Activated CD4-positive, alpha-beta T cell treated with anti-CD3 and anti-CD28 coated beads for 36 hours (primary cell): Measurements from ENCODE around the gene FAM185A. TPM values are rescaled to one million over a fixed set of nuclear protein-coding genes. Genes with fewer than 3 reads are reported as not detected.
"Not testable (repeated sequence)": the region's sequence is repeated elsewhere in the genome, so short reads cannot be mapped to it uniquely, and the experiment has no call there.

Experiments used
- ATAC-seq: fragments of 200-7000 bp; cut with Tn5 transposase; one replicate; pipeline ENCODE4 v1.10.0; 2021; ENCODE audit warnings: mild to moderate bottlenecking, moderate library complexity
- CTCF ChIA-PET: fragments of 350-600 bp; sonication (Branson Sonifier 250); formaldehyde crosslinking; loops from one replicate; lab custom pipeline; 2021; ENCODE audit warnings: antibody characterized with exemption; lab: Charles Lee
- POLR2A ChIA-PET: fragments of 350-600 bp; sonication (Branson Sonifier 250); formaldehyde crosslinking; loops from one replicate; lab custom pipeline; 2021; ENCODE audit warnings: antibody characterized with exemption, inconsistent platforms; lab: Charles Lee
- DNase-seq: peaks from one replicate; pipeline ENCODE4 v3.0.0-alpha.2; 2020
- H3K27ac Mint-ChIP-seq: one replicate; pipeline ENCODE4 v1.8.0; 2021; ENCODE audit warnings: mixed read lengths
- H3K27me3 Mint-ChIP-seq: one replicate; pipeline ENCODE4 v1.8.0; 2021; ENCODE audit warnings: mixed read lengths
- H3K36me3 Mint-ChIP-seq: one replicate; pipeline ENCODE4 v1.8.0; 2021; ENCODE audit warnings: low read depth, mixed read lengths
- H3K4me1 Mint-ChIP-seq: one replicate; pipeline ENCODE4 v1.8.0; 2021; ENCODE audit warnings: mixed read lengths
- H3K4me3 Mint-ChIP-seq: one replicate; pipeline ENCODE4 v1.8.0; 2021; ENCODE audit warnings: mild to moderate bottlenecking, moderate library complexity, mixed read lengths
- H3K9me3 Mint-ChIP-seq: one replicate; pipeline ENCODE4 v1.8.0; 2021; ENCODE audit warnings: low read depth, mixed read lengths
- intact Hi-C, 2 experiments: fragments of 100-400 bp; cut with DNase I in 1 of 2; cut with micrococcal nuclease in 1 of 2; formaldehyde crosslinking; loops; one replicate each; pipeline versions ENCODE4 v1.14.2 to v1.15.1; 2022 to 2024; cut with DNase I, micrococcal nuclease
- total RNA-seq, 2 experiments: library from RNA; stranded (reverse); gene quantifications; one replicate each; pipeline ENCODE4 v1.2.3, GENCODE V29; 2021

The FAM185A gene
- total RNA-seq, 2 experiments from 2014 or later, result 7.9 to 8.8 TPM

DNA sequence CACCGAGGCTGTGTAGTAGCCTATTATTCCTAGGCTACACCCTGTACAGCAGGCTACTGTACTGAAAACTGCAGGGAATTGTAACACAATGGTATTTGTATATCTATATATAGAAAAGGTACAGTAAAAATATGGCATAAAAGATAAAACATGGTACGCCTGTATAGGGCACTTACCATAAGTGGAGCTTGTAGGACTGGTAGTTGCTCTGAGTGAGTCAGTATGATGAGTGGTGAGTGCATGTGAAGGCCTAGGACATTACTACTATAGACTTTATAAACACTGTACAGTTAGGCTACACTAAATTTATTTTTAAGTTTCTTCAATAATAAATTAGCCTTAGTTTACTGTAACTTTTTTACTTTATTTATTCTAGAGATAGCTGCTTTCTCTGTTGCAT, 40.0 kb downstream of the FAM185A start:
- DNase-seq, intact Hi-C loops, H3K4me3 Mint-ChIP-seq, ATAC-seq, H3K4me1 Mint-ChIP-seq, H3K27ac Mint-ChIP-seq, H3K9me3 Mint-ChIP-seq, H3K36me3 Mint-ChIP-seq, H3K27me3 Mint-ChIP-seq, CTCF ChIA-PET, POLR2A ChIA-PET: not testable (repeated sequence)

DNA sequence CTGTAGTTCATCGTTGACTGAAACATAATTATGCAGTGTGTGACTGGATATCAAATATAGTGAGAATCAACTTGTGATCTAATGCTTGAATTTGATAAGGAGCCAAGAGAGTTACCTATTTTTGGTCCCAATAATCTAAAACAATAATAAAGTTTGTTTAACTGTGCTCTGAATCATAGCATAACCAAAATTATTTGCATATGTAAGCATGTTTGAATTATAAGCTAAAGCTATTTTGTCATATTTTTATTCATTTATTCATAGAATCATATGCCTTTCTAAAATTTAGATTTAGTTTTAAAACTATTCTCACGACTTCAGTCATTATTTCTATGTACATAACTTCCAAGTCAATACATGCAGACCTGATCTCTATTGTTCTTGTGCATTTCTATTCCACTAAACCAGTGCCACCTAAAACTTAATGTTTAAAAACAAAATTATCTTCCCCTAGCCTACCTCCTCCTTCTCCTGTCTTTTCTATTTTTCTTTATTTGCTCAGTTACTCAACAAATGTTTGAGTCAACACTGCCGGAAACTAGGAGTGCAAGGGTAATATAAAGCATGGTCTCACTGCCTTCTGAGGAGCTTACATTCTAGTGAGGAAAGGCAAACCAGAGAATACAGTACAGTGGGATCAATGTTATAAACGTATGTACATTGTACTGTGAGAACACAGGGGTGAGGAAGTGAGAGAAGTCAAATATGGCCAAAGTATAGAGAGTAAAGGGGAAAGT, 41.7 kb downstream of the FAM185A start:
- H3K4me3 Mint-ChIP-seq, H3K36me3 Mint-ChIP-seq, H3K4me1 Mint-ChIP-seq, intact Hi-C loops, CTCF ChIA-PET, DNase-seq, ATAC-seq, H3K27me3 Mint-ChIP-seq, H3K9me3 Mint-ChIP-seq, POLR2A ChIA-PET, H3K27ac Mint-ChIP-seq: not testable (repeated sequence)

DNA sequence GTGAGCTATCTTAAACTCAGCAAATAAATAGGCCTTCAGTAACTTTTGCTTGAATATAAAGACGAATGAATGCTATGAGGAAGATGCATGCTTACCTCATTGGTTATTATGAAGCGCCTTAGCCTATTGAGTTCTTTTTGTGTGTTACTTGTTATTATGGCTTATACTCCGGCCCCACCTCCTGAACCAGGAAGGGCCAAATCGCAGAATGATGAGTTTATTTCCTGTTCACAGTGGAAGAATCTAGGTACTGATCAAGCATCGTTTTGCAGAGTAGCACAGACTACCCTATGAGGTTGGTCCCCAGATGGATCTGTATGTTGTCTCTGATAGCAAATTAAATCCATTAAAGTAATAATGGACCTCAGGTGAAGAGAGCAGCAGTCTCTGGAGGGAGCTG, 42.6 kb downstream of the FAM185A start:
- H3K9me3 Mint-ChIP-seq, H3K27ac Mint-ChIP-seq, CTCF ChIA-PET, DNase-seq, intact Hi-C loops, POLR2A ChIA-PET, H3K27me3 Mint-ChIP-seq, H3K4me1 Mint-ChIP-seq, H3K4me3 Mint-ChIP-seq, ATAC-seq: not testable (repeated sequence)
- peaks cover 13% of the 10 kb centered on the region for H3K36me3 Mint-ChIP-seq

DNA sequence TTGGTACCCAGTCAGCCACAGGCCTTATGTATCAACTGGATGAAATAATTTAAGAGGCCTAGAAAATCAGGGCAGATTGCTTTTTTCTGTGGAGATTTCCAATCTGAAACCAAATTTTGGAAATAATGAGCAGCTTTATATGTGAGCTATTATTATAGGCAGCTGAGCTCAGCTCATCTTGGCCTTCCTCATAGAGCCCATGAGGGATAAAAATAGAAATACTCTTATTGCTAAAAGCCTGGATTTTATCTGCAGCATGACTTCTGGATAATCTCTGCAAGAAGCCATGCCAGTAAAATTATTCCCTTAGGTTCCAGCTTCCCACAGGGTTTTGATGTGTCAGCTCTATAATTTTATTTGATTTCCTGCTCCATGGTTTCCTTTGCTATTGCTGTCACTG, 43.0 kb downstream of the FAM185A start:
- H3K27ac Mint-ChIP-seq, H3K4me3 Mint-ChIP-seq, ATAC-seq, POLR2A ChIA-PET, H3K9me3 Mint-ChIP-seq, H3K4me1 Mint-ChIP-seq, H3K27me3 Mint-ChIP-seq, intact Hi-C loops, CTCF ChIA-PET, DNase-seq: not testable (repeated sequence)
- H3K36me3 Mint-ChIP-seq, result peaks cover 15% of the 10 kb centered on the region

DNA sequence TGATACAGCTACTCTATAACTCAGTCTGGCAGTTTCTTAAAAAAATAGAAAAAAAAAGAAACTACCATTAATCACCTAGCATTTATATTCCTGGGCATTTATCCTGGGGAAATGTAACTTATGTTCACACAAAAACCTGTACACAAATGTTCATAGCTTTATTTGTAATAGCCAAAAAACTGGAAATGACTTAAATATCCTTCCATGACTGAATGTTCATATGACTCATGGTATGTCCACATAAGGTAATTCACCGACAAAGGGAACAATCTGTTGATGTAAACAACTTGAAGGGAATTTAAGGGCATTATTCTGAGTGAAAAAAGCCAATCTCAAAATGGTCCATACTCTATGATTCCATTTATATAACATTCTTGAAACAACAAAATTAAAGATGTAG, 45.8 kb downstream of the FAM185A start:
- H3K4me3 Mint-ChIP-seq, H3K9me3 Mint-ChIP-seq, H3K4me1 Mint-ChIP-seq, H3K27me3 Mint-ChIP-seq, ATAC-seq, CTCF ChIA-PET, H3K27ac Mint-ChIP-seq, intact Hi-C loops, POLR2A ChIA-PET, DNase-seq: not testable (repeated sequence)
- H3K36me3 Mint-ChIP-seq, result peaks cover 19% of the 10 kb centered on the region

DNA sequence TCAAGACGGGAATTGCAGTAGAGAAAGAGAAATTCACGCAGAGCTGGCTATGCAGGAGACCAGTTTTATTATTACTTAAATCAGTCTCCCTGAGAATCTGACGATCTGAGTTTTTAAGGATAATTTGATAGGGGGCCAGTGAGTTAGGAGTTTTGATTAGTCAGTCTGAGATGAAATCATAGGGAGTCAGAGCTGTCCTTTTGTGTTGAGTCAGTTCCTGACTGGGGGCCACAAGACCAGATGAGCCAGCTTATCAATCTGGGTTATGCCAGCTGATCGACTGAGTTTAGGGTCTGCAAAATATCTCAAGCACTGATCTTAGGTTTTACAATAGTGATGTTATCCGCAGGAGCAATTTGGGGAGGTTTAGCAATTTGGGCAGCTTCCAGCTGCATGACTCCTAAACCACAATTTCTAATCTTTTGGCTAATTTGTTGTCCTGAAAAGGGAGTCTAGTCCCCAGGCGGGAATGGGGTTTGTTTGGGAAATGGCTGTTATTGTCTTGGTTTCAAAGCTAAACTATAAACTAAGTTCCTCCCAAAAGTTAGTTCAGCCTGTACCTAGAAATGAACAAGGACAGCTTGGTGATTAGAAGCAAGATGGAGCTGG, 47.3 kb downstream of the FAM185A start:
- intact Hi-C loops, H3K27ac Mint-ChIP-seq, H3K4me3 Mint-ChIP-seq, ATAC-seq, H3K27me3 Mint-ChIP-seq, POLR2A ChIA-PET, H3K9me3 Mint-ChIP-seq, CTCF ChIA-PET, H3K4me1 Mint-ChIP-seq, DNase-seq: not testable (repeated sequence)
- H3K36me3 Mint-ChIP-seq, result peaks cover 18% of the 10 kb centered on the region

DNA sequence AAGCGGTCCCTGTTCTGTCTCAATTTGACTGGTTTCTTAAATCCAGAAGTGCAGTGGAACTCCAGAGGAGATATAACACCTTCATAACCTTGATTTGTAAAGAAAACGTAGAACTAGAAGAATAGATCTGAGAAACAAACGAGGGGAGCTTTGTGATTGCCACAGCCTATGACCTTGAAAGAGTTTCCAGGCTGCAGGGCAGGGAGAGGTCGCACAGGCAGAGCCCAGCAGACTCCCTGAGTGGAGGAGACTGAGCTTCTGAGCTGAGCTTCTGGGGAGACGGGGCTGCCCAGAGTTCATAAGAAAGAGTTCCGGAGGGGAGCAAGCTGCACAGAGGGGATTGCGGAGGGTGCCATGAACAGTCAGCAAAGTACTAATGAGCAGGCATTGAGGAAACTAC, 57.8 kb downstream of the FAM185A start:
- intact Hi-C loops, result no loop called here
- Mint-ChIP-seq H3K27ac (no peak overlapping the region), H3K27me3 (no peaks in the 10 kb centered on the region), H3K36me3 (peaks cover 3% of the 10 kb centered on the region), H3K9me3 (peaks cover 13% of the 10 kb centered on the region), H3K4me1 (no peaks in the 10 kb centered on the region), H3K4me3 (no peak overlapping the region)
- ChIA-PET CTCF (no interaction called here), POLR2A (no interaction called here)
- DNase-seq, result no peak
- no peak for ATAC-seq

DNA sequence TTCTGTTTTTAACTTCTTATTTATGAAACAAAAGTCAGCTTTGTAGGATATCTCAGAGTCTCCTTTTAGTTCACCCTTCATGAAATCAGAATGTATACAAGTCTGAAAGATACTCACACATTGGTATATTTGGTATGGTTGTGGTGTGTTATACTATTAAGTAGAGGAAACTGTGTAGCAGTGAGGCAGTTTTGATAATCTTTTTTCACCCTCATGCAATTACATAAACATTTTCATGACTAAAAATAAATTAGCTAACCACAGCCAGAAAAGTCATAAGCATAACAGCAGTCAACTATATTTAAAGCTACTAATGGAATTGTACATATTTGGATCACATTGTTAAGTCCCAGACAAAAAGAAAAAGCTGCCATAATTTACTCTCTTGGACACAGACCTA, 62.1 kb downstream of the FAM185A start:
- no peaks in the 10 kb centered on the region for H3K9me3 Mint-ChIP-seq
- ATAC-seq (no peak), DNase-seq (no peak)
- ChIA-PET POLR2A (no interaction called here), CTCF (interaction anchor here (0.6 kb wide), 1 partner anchor 1546 kb away, joined by 3 read pairs; no protein-coding TSS in a partner anchor)
- H3K36me3 Mint-ChIP-seq, result peaks cover 3% of the 10 kb centered on the region
- no peaks in the 10 kb centered on the region for H3K27me3 Mint-ChIP-seq
- H3K4me1 Mint-ChIP-seq, result peaks cover 12% of the 10 kb centered on the region
- H3K4me3 Mint-ChIP-seq, result no peak overlapping the region
- intact Hi-C loops, result no loop called here
- no peak overlapping the region for H3K27ac Mint-ChIP-seq

DNA sequence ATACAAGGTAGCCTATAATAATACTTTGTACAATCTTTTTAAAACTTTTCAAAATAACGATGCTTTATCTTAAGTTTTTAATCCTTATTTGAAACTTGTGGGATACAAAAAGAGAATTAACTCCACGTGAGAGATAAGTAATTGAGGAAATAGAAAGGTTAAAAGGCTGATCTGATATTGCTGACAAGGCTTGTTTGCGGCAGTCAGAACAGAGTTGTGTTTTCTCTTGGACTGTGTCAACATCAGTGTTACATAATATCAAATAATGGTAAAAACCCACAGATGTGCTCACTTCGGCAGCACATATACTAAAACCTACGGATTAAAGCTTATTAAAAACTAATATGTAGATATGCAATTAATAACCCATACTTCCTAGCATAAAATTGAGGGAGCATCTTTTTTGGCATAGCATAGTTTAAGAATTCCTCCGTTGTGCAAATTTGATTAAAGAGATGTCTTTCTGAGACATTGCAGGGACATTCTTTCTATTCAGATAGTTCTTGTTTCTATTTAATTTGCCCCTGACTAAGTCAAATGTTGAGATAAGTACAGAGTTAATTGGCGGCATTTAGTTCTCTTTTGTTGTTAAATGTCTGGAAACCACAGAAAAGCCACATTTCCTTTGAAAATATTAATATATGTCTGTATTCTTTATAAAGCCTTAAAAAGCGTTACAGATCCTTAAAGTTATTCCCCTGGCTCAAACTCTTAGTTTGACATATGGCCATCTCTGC, 63.3 kb downstream of the FAM185A start:
- no peaks in the 10 kb centered on the region for H3K27me3 Mint-ChIP-seq
- no peaks in the 10 kb centered on the region for H3K9me3 Mint-ChIP-seq
- intact Hi-C loops, result no loop called here
- H3K4me3 Mint-ChIP-seq, result no peak overlapping the region
- peaks cover 12% of the 10 kb centered on the region for H3K4me1 Mint-ChIP-seq
- CTCF ChIA-PET, result no interaction called here
- ATAC-seq (no peak), DNase-seq (no peak)
- POLR2A ChIA-PET, result no interaction called here
- peaks cover 1% of the 10 kb centered on the region for H3K36me3 Mint-ChIP-seq
- H3K27ac Mint-ChIP-seq, result no peak overlapping the region

DNA sequence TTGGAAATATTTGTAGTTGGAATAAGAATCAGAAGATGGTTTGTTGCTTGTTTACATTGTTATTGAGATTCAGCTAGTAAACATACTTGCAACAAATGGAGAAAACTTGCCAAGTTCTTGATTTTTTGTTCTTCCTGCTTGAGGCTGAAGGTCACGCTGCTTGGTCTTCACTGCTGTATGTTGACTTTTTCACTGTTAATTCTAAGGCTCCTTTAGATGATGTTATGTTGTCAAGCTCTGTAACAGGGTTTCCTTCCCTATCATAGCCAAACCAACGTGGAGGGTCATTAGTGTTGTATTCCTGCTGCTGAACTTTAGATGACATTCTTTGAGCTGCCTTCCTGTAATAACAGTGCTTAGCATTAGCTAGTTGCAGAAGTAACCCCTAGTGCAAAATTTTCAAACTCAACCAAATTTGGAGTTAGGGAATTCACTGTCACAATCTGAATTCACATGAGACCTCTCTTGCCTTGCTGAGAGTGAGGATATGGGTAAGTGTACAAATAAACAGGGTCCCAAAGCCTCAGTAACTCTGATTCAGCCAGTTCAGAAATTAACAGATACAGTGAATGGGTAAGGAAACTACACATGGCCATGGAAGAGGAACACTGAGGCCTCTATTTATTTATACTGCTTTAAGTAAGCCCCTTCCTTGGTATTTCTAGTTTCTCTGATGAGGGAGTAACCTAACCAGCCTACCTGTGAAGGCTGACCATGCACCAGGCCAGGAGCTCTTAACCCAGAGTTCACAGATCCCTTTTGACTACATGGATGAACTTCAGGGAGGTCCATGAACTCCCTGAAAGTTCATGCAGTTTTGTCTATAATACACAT, 64.6 kb downstream of the FAM185A start:
- no peak for DNase-seq
- H3K27ac Mint-ChIP-seq, result peak overlapping the region; percentile 31
- ChIA-PET CTCF (interaction anchor here (1.2 kb wide), 1 partner anchor 246 kb away, joined by 3 read pairs; no protein-coding TSS in a partner anchor), POLR2A (interaction anchor here (0.6 kb wide), 1 partner anchor 249 kb away, joined by 4 read pairs; no protein-coding TSS in a partner anchor)
- no peak overlapping the region for H3K4me3 Mint-ChIP-seq
- intact Hi-C loops, result loop anchor here (1.0 kb wide), 2 partner anchors 22 to 62 kb away; no protein-coding TSS in a partner anchor
- ATAC-seq, result peak; percentile 32
- peaks cover 12% of the 10 kb centered on the region for H3K4me1 Mint-ChIP-seq
- no peaks in the 10 kb centered on the region for H3K27me3 Mint-ChIP-seq
- peaks cover 6% of the 10 kb centered on the region for H3K36me3 Mint-ChIP-seq
- no peaks in the 10 kb centered on the region for H3K9me3 Mint-ChIP-seq

DNA sequence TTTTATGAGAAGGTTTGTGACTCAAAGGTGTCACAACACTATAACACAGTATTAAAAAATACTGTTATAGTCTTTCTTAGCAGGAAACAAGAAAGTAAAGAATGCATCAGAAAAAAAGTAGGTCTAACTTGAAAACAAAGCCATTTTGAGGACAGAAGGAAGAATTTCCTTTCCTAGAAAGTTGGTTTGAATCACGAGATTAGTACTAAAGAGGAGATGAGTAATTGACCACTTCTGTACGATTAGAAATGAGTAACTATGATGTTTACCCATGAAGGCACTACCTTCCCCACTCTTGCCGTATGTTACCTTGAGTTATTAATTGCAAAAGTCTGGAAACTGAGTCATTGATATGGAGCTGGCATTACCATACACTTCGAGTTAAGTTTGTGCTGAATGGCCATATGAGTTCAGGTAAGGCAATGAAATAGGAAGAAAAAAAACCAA, 65.2 kb downstream of the FAM185A start:
- POLR2A ChIA-PET, result no interaction called here
- CTCF ChIA-PET, result interaction anchor here (1.2 kb wide), 1 partner anchor 245 kb away, joined by 3 read pairs; no protein-coding TSS in a partner anchor
- peak overlapping the region; percentile 31 for H3K27ac Mint-ChIP-seq
- H3K36me3 Mint-ChIP-seq, result peaks cover 6% of the 10 kb centered on the region
- intact Hi-C loops, result loop anchor here (1.0 kb wide), 2 partner anchors 21 to 61 kb away; no protein-coding TSS in a partner anchor
- H3K4me3 Mint-ChIP-seq, result no peak overlapping the region
- peaks cover 12% of the 10 kb centered on the region for H3K4me1 Mint-ChIP-seq
- ATAC-seq (peak; percentile 95), DNase-seq (no peak)
- H3K27me3 Mint-ChIP-seq, result no peaks in the 10 kb centered on the region
- H3K9me3 Mint-ChIP-seq, result no peaks in the 10 kb centered on the region
